GM19372 (cell line): ENCODE measurements around the gene NMRK1.

Experiments
- ATAC-seq: cut with Tn5 transposase; IDR thresholded peaks from one replicate; pipeline ENCODE4 v1.9.1; 2021; ENCODE audit warnings: mild to moderate bottlenecking, low read depth, moderate library complexity; ENCODE audit not compliant: unreplicated experiment

Gene NMRK1

GRCh38 chr9:75087824-75088645 lies at the start of gene NMRK1, which contains the start of gene OSTF1:
Gene NMRK1, minus strand, starts transcription at chr9:75088155. Its CDS starts 5,040 bp downstream, at chr9:75083115.
Gene OSTF1, plus strand, starts transcription at chr9:75088514. Its CDS starts 179 bp downstream, at chr9:75088693.
- peak; percentile 78 for ATAC-seq

GRCh38 chr9:75134495-75134894 lies 46.5 kb upstream of the NMRK1 start:
- ATAC-seq = no peak

GRCh38 chr9:75133396-75133795 lies 45.4 kb upstream of the NMRK1 start:
- ATAC-seq = no peak

DNA sequence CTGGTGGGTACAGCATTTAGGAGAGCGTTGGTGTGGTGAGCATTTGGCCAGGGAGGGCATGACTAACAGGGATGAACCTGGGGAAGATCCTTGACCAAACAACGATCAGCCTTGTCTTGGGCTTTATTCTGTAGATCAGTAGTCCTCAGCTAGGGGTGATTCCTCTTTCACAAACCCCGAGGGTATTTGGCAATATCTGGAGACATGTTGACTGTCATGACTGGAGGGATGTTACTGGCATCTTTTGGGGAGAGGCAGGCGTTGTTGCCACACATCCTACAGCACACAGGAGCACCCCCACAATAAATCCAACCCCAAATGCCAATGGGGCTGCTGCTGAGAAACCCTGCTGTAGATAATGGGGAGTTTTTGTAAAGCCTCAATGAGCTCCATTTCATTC lies 44.3 kb upstream of the NMRK1 start:
- ATAC-seq = no peak

- no peak for ATAC-seq
Measured at GRCh38 chr9:75131700-75132099, 43.7 kb upstream of the NMRK1 start.

- no peak for ATAC-seq
Measured at GRCh38 chr9:75130621-75131230, 42.8 kb upstream of the NMRK1 start.

DNA sequence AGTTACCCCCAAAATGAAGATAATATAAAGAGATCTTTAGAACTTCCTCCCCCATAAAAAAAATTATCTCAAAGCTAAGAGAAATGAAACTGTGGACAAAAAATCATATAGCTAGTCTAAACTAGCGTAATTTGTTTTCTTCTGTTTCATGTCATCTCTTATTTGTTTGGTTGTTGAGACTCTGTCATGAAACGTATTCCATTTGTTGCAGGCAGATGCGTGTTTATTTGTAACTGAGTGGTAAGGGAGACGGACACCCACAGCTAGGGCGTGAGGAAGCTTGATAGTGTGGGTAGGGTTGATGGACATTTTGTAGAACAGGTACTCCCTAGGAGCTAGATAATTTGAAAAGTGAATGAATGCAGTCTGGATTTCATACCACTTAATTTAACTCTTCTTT lies 42.2 kb upstream of the NMRK1 start:
- ATAC-seq = no peak

DNA sequence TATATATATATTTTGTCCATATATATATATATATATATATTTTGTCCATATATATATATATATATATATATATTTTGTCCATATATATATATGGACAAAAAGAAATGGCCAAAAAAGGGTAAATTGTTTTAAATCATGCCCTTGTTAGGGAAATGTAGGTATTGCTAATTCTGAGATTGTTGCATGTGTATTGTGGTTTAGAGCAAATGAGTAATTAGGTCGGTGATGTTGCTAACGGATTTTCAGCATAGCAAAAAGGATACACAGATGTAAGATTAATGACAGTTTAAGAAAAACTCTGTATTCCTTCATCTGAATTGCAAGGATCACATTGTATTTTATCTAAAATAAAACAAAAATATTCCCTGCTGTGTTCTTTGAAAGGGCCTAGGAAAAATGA lies 40.6 kb upstream of the NMRK1 start:
- no peak for ATAC-seq

GRCh38 chr9:75123696-75124095 lies 35.7 kb upstream of the NMRK1 start:
- no peak for ATAC-seq

- no peak for ATAC-seq
Measured at GRCh38 chr9:75121914-75122558, 34.1 kb upstream of the NMRK1 start.

- ATAC-seq = no peak
Measured at GRCh38 chr9:75120686-75121085, 32.7 kb upstream of the NMRK1 start.

GRCh38 chr9:75117564-75117963 lies 29.6 kb upstream of the NMRK1 start:
- ATAC-seq = no peak

DNA sequence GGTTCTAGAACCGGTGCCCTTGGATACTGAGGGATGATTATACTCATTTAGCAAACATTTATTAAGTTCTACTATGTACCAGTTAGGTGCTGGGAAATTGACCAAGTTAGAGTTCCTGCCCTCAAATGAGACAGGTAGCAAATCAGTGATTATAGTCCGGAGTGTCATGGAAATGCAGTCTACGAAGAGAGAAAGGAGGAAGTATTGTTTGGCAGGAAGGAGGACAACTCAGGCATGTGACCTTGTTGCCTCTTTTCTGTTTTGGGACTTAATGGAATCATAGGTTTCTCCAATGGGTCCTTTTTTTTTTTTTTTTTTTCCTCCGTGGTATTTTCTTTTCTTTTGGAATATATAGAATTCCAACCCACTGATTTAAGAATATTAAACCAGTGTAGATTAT lies 28.4 kb upstream of the NMRK1 start:
- ATAC-seq = no peak

- no peak for ATAC-seq
Measured at GRCh38 chr9:75112789-75113188, 24.8 kb upstream of the NMRK1 start.

- ATAC-seq = no peak
Measured at GRCh38 chr9:75111019-75111622, 23.2 kb upstream of the NMRK1 start.

DNA sequence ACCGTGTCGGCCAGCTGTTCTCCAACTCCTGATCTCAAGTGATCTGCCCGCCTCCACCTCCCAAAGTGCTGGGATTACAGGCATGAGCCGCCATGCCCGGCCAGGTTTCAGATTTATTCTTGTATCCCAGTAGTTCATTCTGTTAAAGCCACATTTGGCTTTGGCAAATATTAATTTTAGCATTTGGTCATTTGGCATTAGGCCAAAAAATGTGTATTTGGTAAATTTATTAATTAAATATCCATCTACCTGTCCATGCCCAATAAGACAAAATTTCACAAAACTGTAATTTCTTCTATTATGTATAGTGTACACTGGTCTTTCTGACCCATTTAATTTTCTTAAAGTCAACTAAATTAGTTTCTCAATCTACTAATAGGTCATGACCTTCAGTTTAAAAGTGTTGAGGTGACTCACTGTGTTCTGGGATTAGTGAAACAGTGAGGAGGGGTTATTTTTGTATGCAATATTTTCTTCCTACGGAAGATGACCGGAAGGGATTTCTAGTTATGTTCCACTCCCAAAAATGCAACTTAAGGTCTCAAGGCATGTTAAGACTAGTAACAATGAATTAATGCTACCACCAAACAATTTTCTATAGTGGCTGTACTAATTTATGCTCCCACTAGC lies 21.4 kb upstream of the NMRK1 start:
- ATAC-seq = no peak

GRCh38 chr9:75108571-75108970 lies 20.6 kb upstream of the NMRK1 start:
- ATAC-seq = no peak

GRCh38 chr9:75106857-75107256 lies 18.9 kb upstream of the NMRK1 start:
- ATAC-seq = no peak

DNA sequence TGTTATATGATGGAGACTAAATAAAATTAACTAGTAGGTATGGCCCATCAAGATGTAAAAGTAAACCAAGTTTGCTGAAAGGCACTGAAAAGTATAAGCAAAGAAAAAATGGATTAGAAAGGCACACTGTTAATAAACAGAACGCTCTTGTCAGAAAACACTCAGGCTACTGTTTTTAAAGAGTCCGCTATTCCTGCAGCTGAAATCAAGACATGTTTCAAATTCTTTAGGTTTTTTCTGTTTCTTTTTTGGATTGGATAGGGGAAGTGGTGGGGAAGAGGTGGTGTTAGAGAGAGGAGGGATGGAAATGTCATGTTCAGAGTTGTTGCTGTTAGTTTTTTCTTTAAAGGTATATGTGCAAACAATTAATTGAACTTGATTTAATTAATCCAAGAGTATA lies 17.9 kb upstream of the NMRK1 start:
- ATAC-seq = no peak

GRCh38 chr9:75105019-75105540 lies 17.1 kb upstream of the NMRK1 start:
- no peak for ATAC-seq
